HCT116 (cell line): ENCODE results near the gene LDLRAD4. TPM values are rescaled to one million over a fixed set of nuclear protein-coding genes. Genes with fewer than 3 reads are reported as not detected.

Experiments used
- ATAC-seq: fragments of 200-7000 bp; cut with Tn5 transposase; 2 replicates; pipeline ENCODE4 v1.9.1; 2020; ENCODE audit warnings: mild to moderate bottlenecking, moderate library complexity
- BruUV-seq: library from RNA; stranded (reverse); fragments of 400-500 nt; replicated peaks from 2 replicates; lab custom pipeline; 2021; lab: Mats Ljungman, UMichigan
- CTCF ChIA-PET: fragments of 300-600 bp; sonication (Branson Sonifier 250); formaldehyde crosslinking; loops from one replicate; lab custom pipeline; 2021; ENCODE audit warnings: antibody characterized with exemption; lab: Charles Lee
- POLR2A ChIA-PET: fragments of 300-600, 350-600 bp; sonication (Branson Sonifier 250); formaldehyde crosslinking; loops from one replicate; lab custom pipeline; 2021; ENCODE audit warnings: antibody characterized with exemption; lab: Charles Lee
- RAD21 ChIA-PET, 2 experiments: fragments of 300-600 bp; sonication (Branson Sonifier 250); formaldehyde crosslinking; loops; one replicate each; lab custom pipeline; 2023; ENCODE audit warnings: low total read pairs in 2 of 2; ENCODE audit not compliant: uncharacterized antibody in 2 of 2, unreplicated experiment in 2 of 2, low non-redundant PET in 1 of 2; lab: Charles Lee
- DNase-seq: peaks from one replicate; pipeline ENCODE4 v3.0.0-alpha.2; 2010; ENCODE audit warnings: low read depth, low spot score
- H2AFZ ChIP-seq: fragments of 200-600 bp; shearing (Covaris generic), sonication (generic); 2 replicates; pipeline ENCODE4 v1.6.1; 2017; ENCODE audit warnings: low read depth, mixed run types, mixed read lengths, antibody characterized with exemption, low read length; ENCODE audit not compliant: poor library complexity, severe bottlenecking
- H3K27ac ChIP-seq: 2 replicates; pipeline ENCODE4 v1.5.1; 2012; ENCODE audit warnings: low read depth, low read length
- H3K27me3 ChIP-seq: fragments of 200-600 bp; sonication (generic); 2 replicates; pipeline ENCODE4 v1.6.1; 2016; ENCODE audit warnings: mixed run types, low read length, mixed read lengths; ENCODE audit not compliant: insufficient read depth
- H3K36me3 ChIP-seq, 2 experiments: fragments of 200-500 bp in 1 of 2; fragments of 200-600 bp in 1 of 2; sonication (Bioruptor generic) in 1 of 2; sonication (generic) in 1 of 2; 2 replicates each; pipeline versions ENCODE4 v1.5.1 to v1.6.1; 2014 to 2016; ENCODE audit warnings: low read length in 2 of 2, inconsistent platforms in 1 of 2, mixed read lengths in 1 of 2, mixed run types in 1 of 2; ENCODE audit not compliant: insufficient read depth in 2 of 2, control insufficient read depth in 1 of 2
- H3K4me1 ChIP-seq, 2 experiments: fragments of 200-600 bp in 1 of 2; sonication (generic) in 1 of 2; 2 replicates each; pipeline versions ENCODE4 v1.5.1 to v1.6.1; 2012 to 2017; ENCODE audit warnings: low read length in 2 of 2, inconsistent platforms in 1 of 2, mild to moderate bottlenecking in 1 of 2, mixed read lengths in 1 of 2, mixed run types in 1 of 2, moderate library complexity in 1 of 2; ENCODE audit not compliant: insufficient read depth in 2 of 2, control insufficient read depth in 1 of 2
- H3K4me2 ChIP-seq: fragments of 200-600 bp; sonication (generic); 2 replicates; pipeline ENCODE4 v1.6.1; 2017; ENCODE audit warnings: mixed run types, low read length, mixed read lengths
- H3K4me3 ChIP-seq, 2 experiments: fragments of 200-600 bp in 1 of 2; sonication (generic) in 1 of 2; replicated peaks in 1 of 2; 2 replicates each; pipeline ENCODE4 v1.5.1; 2011 to 2016; ENCODE audit warnings: low read length in 2 of 2, control low read depth in 1 of 2, low read depth in 1 of 2, mild to moderate bottlenecking in 1 of 2, mixed read lengths in 1 of 2, mixed run types in 1 of 2
- H3K79me2 ChIP-seq: fragments of 200-600 bp; sonication (generic); 2 replicates; pipeline ENCODE4 v1.6.1; 2017; ENCODE audit warnings: mild to moderate bottlenecking, mixed run types, low read length, moderate library complexity, mixed read lengths; ENCODE audit not compliant: insufficient read depth
- H3K9ac ChIP-seq: fragments of 200-600 bp; sonication (generic); 2 replicates; pipeline ENCODE4 v1.6.1; 2016; ENCODE audit warnings: low read length, mixed read lengths
- H3K9me2 ChIP-seq: fragments of 200-600 bp; sonication (generic), shearing (Covaris generic); 2 replicates; pipeline ENCODE4 v1.6.1; 2017; ENCODE audit warnings: mixed run types, mild to moderate bottlenecking, moderate library complexity; ENCODE audit not compliant: insufficient read depth
- H3K9me3 ChIP-seq, 2 experiments: fragments of 200-500 bp in 1 of 2; fragments of 200-600 bp in 1 of 2; sonication (Bioruptor generic) in 1 of 2; sonication (generic) in 1 of 2; 2 replicates each; pipeline ENCODE4 v1.6.1; 2014 to 2017; ENCODE audit warnings: low read length in 2 of 2, mixed read lengths in 2 of 2, inconsistent platforms in 1 of 2, low read depth in 1 of 2, mild to moderate bottlenecking in 1 of 2, mixed run types in 1 of 2, moderate library complexity in 1 of 2; ENCODE audit not compliant: control insufficient read depth in 1 of 2, insufficient read depth in 1 of 2
- H4K20me1 ChIP-seq: fragments of 200-600 bp; sonication (generic), shearing (Covaris generic); 2 replicates; pipeline ENCODE4 v1.6.1; 2017; ENCODE audit warnings: mixed run types, mild to moderate bottlenecking, moderate library complexity; ENCODE audit not compliant: insufficient read depth
- CBX3 ChIP-seq: IDR thresholded peaks from 2 replicates; pipeline ENCODE4 v1.6.1; 2012; ENCODE audit warnings: low read depth
- CEBPB ChIP-seq: IDR thresholded peaks from 2 replicates; pipeline ENCODE4 v1.6.1; 2012; ENCODE audit warnings: low read depth
- ELF1 ChIP-seq: IDR thresholded peaks from 2 replicates; pipeline ENCODE4 v1.6.1; 2012; ENCODE audit warnings: low read depth, borderline replicate concordance
- EZH2 ChIP-seq: fragments of 200-600 bp; sonication (generic); IDR thresholded peaks from 2 replicates; pipeline ENCODE4 v1.6.1; 2017; ENCODE audit warnings: antibody characterized with exemption, mixed run types
- EZH2phosphoT487 ChIP-seq: fragments of 200-600 bp; IDR thresholded peaks from 2 replicates; pipeline ENCODE4 v1.6.1; 2018; ENCODE audit warnings: antibody characterized with exemption, borderline replicate concordance
- FOSL1 ChIP-seq: IDR thresholded peaks from 2 replicates; pipeline ENCODE4 v1.6.1; 2012; ENCODE audit warnings: low read depth
- POLR2A ChIP-seq: IDR thresholded peaks from 2 replicates; pipeline ENCODE4 v1.7.0; 2011; ENCODE audit warnings: borderline replicate concordance; ENCODE audit not compliant: insufficient read depth, insufficient read length; ENCODE audit errors: extremely low read depth
- POLR2AphosphoS5 ChIP-seq: IDR thresholded peaks from 2 replicates; pipeline ENCODE4 v1.6.1; 2011; ENCODE audit warnings: mild to moderate bottlenecking, low read depth, low read length, moderate library complexity
- RAD21 ChIP-seq: IDR thresholded peaks from 2 replicates; pipeline ENCODE4 v1.6.1; 2012; ENCODE audit warnings: low read depth, mild to moderate bottlenecking
- SP1 ChIP-seq: IDR thresholded peaks from 2 replicates; pipeline ENCODE4 v1.6.1; 2012; ENCODE audit warnings: low read depth
- SRF ChIP-seq: IDR thresholded peaks from 2 replicates; pipeline ENCODE4 v1.6.1; 2012; ENCODE audit warnings: low read depth
- TCF7L2 ChIP-seq: IDR thresholded peaks from 2 replicates; pipeline ENCODE4 v1.7.0; 2011; ENCODE audit warnings: borderline replicate concordance, inconsistent platforms; ENCODE audit not compliant: insufficient read depth, insufficient read length; ENCODE audit errors: extremely low read depth
- ZNF274 ChIP-seq: fragments of 200-500 bp; sonication (Bioruptor generic); IDR thresholded peaks from 2 replicates; pipeline ENCODE4 v1.6.1; 2014; ENCODE audit warnings: mild to moderate bottlenecking, low read depth, low read length, inconsistent platforms
- intact Hi-C: fragments of 100-400 bp; cut with micrococcal nuclease; formaldehyde crosslinking; loops from 2 replicates; pipeline ENCODE4 v1.10.0; 2022
- total RNA-seq: library from RNA; stranded (reverse); gene quantifications from one replicate; pipeline ENCODE4 v1.2.1, GENCODE V29; 2021; ENCODE audit not compliant: unreplicated experiment
- TF ChIP-seq, protein P1 (sequence below): IDR thresholded peaks from 2 replicates; pipeline ENCODE4 v1.6.1; 2012
- TF ChIP-seq, protein P2 (sequence below), 3 experiments: fragments of 200-600 bp in 1 of 3; sonication (generic) in 1 of 3; IDR thresholded peaks in 2 of 3; conservative IDR thresholded peaks in 1 of 3; 2 replicates each; pipeline ENCODE4 v1.5.1; 2012 to 2017; ENCODE audit warnings: low read depth in 2 of 3, low read length in 2 of 3, antibody characterized with exemption in 1 of 3, borderline replicate concordance in 1 of 3, control low read depth in 1 of 3, mild to moderate bottlenecking in 1 of 3, mixed read lengths in 1 of 3, mixed run types in 1 of 3, moderate library complexity in 1 of 3; ENCODE audit not compliant: insufficient read depth in 1 of 3
- TF ChIP-seq, protein P3 (sequence below): IDR thresholded peaks from 2 replicates; pipeline ENCODE4 v1.6.1; 2012

The LDLRAD4 gene
- total RNA-seq, 1 experiment from 2014 or later = 1.2 TPM

DNA sequence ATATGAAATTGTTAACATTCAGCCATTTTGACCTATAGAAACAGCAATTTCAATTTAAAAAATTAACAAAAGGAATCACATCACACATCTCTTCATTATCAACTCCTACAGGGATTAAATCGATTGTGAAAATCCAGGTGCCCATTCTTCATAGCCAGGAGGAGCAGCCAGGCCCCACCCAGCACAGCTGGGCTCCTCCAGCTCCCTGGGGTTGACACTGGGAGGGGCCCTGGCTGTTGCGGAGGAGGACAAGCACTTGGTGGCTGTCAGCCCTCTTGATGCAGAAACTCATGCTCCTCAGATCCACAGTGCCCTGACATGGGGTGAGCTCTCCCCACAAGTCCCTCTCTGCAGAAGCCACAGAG, 408.0 kb downstream of the LDLRAD4 start:
- H2AFZ ChIP-seq = no peak overlapping the region
- no peaks in the 10 kb centered on the region for H3K4me1 ChIP-seq
- no peak overlapping the region for H3K4me3 ChIP-seq
- no TSS peak for BruUV-seq
- no peaks in the 10 kb centered on the region for H3K36me3 ChIP-seq
- no peaks in the 10 kb centered on the region for H4K20me1 ChIP-seq
- no peaks in the 10 kb centered on the region for H3K9me3 ChIP-seq
- no peak overlapping the region for H3K9ac ChIP-seq
- no peak for DNase-seq
- H3K9me2 ChIP-seq = no peaks in the 10 kb centered on the region
- no peak for ATAC-seq
- no peaks in the 10 kb centered on the region for H3K79me2 ChIP-seq
- POLR2A ChIA-PET = no interaction called here
- no peak for TF ChIP-seq POLR2A
- no peak for TF ChIP-seq POLR2AphosphoS5
- no peak for TF ChIP-seq EZH2phosphoT487
- no peak for TF ChIP-seq ELF1
- no peak for TF ChIP-seq ZNF274
- TF ChIP-seq CBX3 = no peak
- TF ChIP-seq SP1 = no peak
- no peak for TF ChIP-seq SRF
- TF ChIP-seq, protein P1, sequence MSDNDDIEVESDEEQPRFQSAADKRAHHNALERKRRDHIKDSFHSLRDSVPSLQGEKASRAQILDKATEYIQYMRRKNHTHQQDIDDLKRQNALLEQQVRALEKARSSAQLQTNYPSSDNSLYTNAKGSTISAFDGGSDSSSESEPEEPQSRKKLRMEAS = no peak
- TF ChIP-seq FOSL1 = no peak
- no peak for TF ChIP-seq TCF7L2
- no peak for TF ChIP-seq RAD21
- TF ChIP-seq, protein P2, sequence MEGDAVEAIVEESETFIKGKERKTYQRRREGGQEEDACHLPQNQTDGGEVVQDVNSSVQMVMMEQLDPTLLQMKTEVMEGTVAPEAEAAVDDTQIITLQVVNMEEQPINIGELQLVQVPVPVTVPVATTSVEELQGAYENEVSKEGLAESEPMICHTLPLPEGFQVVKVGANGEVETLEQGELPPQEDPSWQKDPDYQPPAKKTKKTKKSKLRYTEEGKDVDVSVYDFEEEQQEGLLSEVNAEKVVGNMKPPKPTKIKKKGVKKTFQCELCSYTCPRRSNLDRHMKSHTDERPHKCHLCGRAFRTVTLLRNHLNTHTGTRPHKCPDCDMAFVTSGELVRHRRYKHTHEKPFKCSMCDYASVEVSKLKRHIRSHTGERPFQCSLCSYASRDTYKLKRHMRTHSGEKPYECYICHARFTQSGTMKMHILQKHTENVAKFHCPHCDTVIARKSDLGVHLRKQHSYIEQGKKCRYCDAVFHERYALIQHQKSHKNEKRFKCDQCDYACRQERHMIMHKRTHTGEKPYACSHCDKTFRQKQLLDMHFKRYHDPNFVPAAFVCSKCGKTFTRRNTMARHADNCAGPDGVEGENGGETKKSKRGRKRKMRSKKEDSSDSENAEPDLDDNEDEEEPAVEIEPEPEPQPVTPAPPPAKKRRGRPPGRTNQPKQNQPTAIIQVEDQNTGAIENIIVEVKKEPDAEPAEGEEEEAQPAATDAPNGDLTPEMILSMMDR (IDR thresholded peaks at IDR 0.05 in 2 of 3, conservative IDR thresholded peaks at IDR 0.05 in 1 of 3; ENCODE audit: borderline replicate concordance in 1 of 3, insufficient read depth in 1 of 3, low read depth in 2 of 3, low read length in 2 of 3) = no peak
- TF ChIP-seq CEBPB = no peak
- TF ChIP-seq, protein P3, sequence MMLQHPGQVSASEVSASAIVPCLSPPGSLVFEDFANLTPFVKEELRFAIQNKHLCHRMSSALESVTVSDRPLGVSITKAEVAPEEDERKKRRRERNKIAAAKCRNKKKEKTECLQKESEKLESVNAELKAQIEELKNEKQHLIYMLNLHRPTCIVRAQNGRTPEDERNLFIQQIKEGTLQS = no peak
- no peak for TF ChIP-seq EZH2
- intact Hi-C loops = no loop called here
- CTCF ChIA-PET = no interaction called here
- RAD21 ChIA-PET = no interaction called here
- H3K4me2 ChIP-seq = no peak overlapping the region
- H3K27ac ChIP-seq = no peak overlapping the region
- H3K27me3 ChIP-seq = no peaks in the 10 kb centered on the region
